ENCODE measurements around the gene DSTN. TPM values are rescaled to one million over a fixed set of nuclear protein-coding genes. Genes with fewer than 3 reads are reported as not detected.

Gene DSTN
- total RNA-seq, 4 donors from 2014 or later = 111 to 151 (median 117) TPM

GRCh38 chr20:17613328-17614175 is 43.7 kb downstream of the DSTN start:
- peak overlapping the region in 3 of 4 donors; percentile 38 to 70 (median 46) for H3K27ac ChIP-seq
- peak; percentile 14 to 55 (median 47) for DNase-seq
- no peaks in the 10 kb centered on the region for H3K27me3 ChIP-seq

GRCh38 chr20:17614176-17614811 is 44.4 kb downstream of the DSTN start:
- H3K36me3 ChIP-seq = peaks cover 0 to 46% (median 0%) of the 10 kb centered on the region in 3 donors
- peak; percentile 8 to 78 (median 72) for DNase-seq
- no peaks in the 10 kb centered on the region for H3K9me3 ChIP-seq
- no peaks in the 10 kb centered on the region for H3K27me3 ChIP-seq
- no peak overlapping the region for H3K4me3 ChIP-seq
- H3K27ac ChIP-seq = peak overlapping the region in 3 of 4 donors; percentile 38 to 70 (median 46)
- H3K4me1 ChIP-seq = peaks cover 0 to 52% (median 0%) of the 10 kb centered on the region in 4 donors
- no peak for TF ChIP-seq POLR2A (IDR thresholded peaks at IDR 0.05)
- no peak for TF ChIP-seq CTCF (IDR thresholded peaks at IDR 0.05)

More at GRCh38 chr20:17613328-17614175, 43.7 kb downstream of the DSTN start:
- no peak overlapping the region for H3K4me3 ChIP-seq
- H3K9me3 ChIP-seq = no peaks in the 10 kb centered on the region
- H3K4me1 ChIP-seq = peaks cover 0 to 52% (median 0%) of the 10 kb centered on the region in 4 donors
- peaks cover 0 to 39% (median 0%) of the 10 kb centered on the region in 3 donors for H3K36me3 ChIP-seq
- TF ChIP-seq POLR2A (IDR thresholded peaks at IDR 0.05) = no peak

- Histone ChIP-seq H3K27me3 (no peaks in the 10 kb centered on the region), H3K4me1 (peaks cover 0 to 49% (median 0%) of the 10 kb centered on the region in 4 donors), H3K4me3 (no peak overlapping the region), H3K36me3 (peaks cover 0 to 53% (median 0%) of the 10 kb centered on the region in 3 donors), H3K9me3 (no peaks in the 10 kb centered on the region), H3K27ac (peak overlapping the region in 3 of 4 donors; percentile 33 to 70 (median 38))
- DNase-seq = peak; percentile 13 to 55 (median 46)
- TF ChIP-seq CTCF (IDR thresholded peaks at IDR 0.05) = no peak
- no peak for TF ChIP-seq POLR2A (IDR thresholded peaks at IDR 0.05)
These were observed 45.2 kb downstream of the DSTN start for GRCh38 chr20:17614812-17615644.

GRCh38 chr20:17615645-17616479 is 46.0 kb downstream of the DSTN start:
- H3K36me3 ChIP-seq = peaks cover 0 to 62% (median 0%) of the 10 kb centered on the region in 3 donors
- peak overlapping the region in 3 of 4 donors; percentile 10 to 70 (median 33) for H3K27ac ChIP-seq
- peak; percentile 6 to 48 (median 44) for DNase-seq

More at GRCh38 chr20:17615645-17616479, 46.0 kb downstream of the DSTN start:
- Histone ChIP-seq H3K4me3 (no peak overlapping the region), H3K4me1 (peaks cover 0 to 41% (median 0%) of the 10 kb centered on the region in 4 donors), H3K27me3 (no peaks in the 10 kb centered on the region), H3K9me3 (no peaks in the 10 kb centered on the region)
- TF ChIP-seq POLR2A (IDR thresholded peaks at IDR 0.05) (no peak), CTCF (IDR thresholded peaks at IDR 0.05) (no peak)

Data from Peyer's patch (tissue), 4 donors.